Measurements from ENCODE around the gene MAP4K2.

Gene MAP4K2

DNA sequence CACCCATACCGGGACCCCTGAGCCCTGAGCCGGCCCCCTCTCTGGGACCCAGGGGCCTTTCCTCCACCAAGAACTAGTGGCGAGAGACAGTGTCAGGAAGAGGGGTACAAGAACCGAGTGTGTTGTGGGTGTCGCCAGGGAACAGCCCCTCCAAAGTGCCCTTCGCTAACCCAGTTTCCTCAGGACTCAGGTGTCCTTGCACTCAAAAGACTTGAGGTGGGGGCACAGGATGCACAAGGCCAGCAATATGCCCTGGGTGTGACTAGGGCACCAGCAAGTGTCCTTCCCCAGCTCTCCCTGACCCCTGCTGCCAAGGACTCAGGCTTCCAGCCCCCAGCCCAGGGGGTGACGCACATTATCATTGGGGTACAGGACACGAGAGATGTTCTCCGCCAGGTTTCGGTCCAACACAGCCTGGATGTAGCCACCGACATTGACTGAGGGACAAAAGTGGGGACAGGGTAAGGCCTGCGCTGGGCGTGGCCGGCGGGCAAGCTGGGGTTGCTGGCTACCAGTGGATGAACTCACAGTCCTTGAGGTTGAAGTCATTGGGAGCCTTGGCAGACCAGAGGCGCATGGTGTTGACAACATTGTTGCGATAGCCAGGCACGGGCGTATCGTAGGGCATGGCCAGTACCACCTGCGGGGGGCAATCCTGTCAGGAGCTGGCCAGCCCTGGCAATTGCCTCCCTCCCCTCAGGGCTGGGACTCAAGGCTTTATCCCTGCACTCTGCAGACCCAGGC, 47.9 kb downstream of the MAP4K2 start:
- no peak for DNase-seq (ENCODE audit: low read depth in 2 of 2)

DNA sequence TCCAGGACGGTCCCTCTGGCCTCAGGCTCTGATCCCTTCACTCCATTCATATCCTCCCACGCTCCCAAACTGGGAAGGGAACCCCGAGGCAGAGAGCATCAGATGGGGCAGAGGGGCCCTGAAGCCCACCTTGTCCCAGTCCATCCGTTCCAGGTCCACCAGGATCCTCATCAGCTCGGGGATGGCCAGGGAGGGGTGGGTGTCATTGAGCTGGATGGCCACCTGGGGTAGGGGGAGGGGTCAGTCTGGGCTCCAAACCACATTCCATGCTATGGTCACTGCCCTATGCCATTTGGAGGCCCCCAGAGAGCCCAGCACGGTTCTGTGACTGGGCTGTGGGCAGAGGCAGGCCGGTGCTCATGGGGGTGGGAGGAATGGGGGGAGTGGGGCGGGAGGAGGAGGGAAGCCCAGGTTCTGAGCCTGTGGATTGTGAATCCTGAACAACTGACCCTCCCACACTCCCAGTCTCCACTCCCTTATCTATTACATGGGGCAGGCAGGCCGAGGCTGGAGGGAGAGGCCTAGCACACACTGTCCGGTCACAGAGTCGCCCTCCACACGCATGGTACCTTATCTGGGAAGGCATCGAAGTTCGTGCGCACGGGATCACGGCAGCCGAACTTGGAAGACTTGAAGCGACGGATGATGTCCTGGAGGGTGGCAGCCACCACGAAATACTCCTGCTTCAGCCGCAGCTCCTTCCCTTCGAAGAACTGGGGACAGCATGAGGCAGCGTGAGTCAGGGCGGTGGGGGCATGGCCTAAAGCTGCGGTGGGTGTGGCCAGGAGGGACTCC, 48.7 kb downstream of the MAP4K2 start:
- no peak for DNase-seq (ENCODE audit: low read depth in 2 of 2)

- no peak for DNase-seq (ENCODE audit: low read depth in 2 of 2)
Observed at GRCh38 chr11:64753380-64754123, 49.5 kb downstream of the MAP4K2 start.

- no peak for DNase-seq (ENCODE audit: low read depth in 2 of 2)
Observed at GRCh38 chr11:64753019-64753379, 50.0 kb downstream of the MAP4K2 start.

DNA sequence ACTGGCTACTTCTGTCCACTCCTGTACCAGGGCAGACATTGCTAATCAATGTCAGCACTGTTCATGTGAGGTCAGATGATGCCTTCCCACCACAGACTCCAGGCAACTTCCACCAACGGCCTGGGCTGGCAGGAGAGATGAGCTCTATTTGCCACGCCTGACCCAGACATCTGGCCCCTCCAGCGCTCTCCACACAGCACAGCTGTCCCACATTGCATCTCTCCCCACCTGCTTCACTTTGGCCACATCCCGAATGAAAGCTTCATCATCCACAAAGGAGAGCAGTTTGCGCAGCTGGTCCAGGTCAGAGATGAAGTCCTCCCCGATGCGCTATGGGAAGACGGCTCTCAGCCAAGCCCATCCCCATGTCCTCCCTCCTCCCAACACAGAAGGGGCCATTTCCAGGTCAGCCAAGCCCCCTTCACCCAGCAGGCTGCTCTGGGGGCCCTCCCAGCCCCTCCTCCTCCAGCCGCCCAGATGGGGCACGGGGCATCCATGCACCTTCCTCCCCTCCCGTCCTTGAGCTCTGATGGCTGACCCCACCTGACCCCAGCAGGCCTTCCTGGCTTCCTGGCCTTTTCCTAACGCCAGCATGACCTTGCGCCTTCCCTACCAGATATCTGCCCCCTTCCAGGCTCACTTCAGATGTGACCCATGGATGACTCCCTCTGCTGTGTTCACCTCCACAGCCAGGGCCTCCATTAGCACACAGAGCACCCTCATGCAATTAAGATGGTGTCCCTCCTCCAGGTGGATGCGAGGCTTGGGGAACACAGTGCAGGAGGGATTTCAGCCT, 50.6 kb downstream of the MAP4K2 start:
- no peak for DNase-seq (ENCODE audit: low read depth in 2 of 2)

DNA sequence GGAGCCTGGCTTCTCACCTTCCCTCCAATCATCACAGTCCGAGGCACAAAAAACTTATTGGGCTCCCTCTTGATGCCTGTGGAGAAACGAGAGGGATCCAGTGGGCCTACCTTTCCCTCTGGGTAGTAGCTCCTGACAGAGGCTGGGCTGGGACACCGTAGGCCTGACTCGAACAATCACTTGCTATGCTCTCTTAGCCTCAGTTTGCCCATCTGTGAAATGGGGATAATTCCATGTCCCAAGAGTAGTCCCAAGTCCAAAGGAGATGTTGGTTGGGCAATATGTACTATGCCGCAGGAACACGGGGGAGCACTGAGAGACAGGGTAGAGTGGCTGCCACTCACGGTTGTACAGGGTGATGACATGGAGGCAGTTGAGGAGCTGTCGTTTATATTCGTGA, 51.4 kb downstream of the MAP4K2 start:
- DNase-seq (ENCODE audit: low read depth in 2 of 2): no peak

DNA sequence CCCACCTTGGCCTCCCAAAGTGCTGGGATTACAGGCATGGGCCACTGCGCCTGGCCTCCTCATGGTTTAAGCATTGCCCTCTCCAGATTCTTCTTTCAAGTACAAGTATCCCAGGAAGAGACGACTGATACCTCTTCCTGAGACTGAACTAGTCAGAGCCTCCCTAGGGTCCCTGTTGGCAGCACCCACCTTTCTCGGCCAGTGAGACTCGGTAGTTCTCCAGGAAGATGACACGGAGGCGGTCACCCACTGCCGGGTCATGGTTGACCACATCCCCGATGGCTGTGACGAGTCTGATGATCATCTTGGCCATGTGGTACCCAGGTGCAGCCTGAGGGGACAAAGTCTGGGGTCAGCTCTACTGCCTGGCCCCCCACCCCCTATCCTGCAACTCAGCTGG, 51.9 kb downstream of the MAP4K2 start:
- DNase-seq (ENCODE audit: low read depth in 2 of 2): no peak

DNA sequence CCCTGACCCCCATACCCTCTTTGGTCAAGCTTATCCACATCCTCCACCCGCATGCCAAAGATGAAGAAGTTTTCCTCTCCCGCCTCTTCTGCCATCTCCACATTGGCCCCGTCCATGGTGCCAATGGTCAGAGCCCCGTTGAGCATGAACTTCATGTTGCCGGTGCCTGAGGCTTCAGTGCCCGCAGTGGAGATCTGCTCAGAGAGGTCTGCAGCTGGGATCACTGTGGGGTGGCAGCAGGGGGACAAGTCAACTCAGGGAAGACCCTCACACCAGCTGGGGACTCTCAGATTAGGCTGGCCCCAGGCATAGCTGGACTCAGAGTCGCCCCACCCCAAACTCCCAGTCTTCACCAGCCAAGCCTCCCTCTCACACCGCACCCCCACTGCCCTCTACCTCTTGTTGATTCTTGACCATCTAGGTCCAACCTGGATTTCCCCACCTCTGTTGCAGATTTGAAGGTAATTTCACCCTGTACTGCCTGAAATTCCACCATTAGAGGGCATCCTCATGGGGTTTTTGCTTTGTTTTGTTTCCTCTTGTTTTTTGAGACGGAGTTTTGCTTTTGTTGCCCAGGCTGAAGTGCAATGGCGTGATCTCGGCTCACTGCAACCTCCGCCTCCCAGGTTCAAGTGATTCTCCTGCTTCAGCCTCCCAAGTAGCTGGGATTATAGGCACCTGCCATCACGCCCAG, 52.5 kb downstream of the MAP4K2 start:
- DNase-seq (ENCODE audit: low read depth in 2 of 2): no peak

DNA sequence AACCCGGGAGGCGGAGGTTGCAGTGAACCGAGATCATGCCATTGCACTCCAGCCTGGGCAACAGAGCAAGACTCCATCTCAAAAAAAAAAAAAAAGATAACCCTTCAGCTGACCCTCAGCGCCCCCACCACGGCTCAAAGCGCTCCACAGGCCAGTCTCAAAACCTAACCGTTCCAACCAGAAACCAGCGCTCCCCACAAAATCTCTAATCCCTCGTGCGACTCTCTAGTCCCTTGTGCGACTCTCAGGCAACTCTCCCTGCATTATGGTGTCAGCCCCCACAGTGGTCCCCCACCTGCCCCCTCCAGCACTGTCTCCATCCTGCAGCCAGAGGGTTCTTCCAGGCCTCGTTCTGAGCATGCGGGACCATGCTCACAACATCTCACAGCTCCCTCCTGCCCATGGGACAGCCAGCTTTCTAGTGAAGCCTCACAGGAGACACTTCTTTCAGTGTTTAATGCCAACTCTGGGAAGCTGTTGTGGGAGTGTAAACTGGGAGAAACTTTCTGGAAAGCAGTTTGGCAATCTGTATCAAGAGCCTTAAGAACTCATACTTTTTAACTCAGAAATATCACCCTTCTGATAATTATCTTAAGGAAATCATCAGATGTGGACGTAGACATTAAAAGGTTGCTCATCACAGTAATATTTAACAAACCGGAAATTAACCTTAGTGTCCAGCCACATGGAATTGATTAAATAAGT, 54.9 kb downstream of the MAP4K2 start:
- DNase-seq (ENCODE audit: low read depth in 2 of 2): no peak

DNA sequence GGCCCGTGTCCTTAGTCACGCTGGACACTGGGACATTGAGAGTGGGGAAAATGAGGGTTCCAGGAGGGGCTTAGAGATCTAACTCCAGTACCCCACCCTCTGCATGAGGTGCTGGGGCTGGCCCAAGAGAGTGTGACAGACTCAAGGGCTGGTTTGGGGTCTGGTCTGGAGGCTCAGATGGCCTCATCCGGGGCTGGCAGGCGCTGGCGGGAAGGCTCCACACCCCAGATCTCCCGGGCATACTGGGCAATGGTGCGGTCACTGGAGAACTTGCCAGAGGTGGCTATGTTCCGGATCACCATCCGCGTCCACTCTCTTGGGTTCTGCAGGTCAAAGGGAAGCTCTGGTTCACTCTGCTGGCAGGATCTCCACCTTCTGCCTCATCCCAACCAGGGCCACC, 56.5 kb downstream of the MAP4K2 start:
- no peak for DNase-seq (ENCODE audit: low read depth in 2 of 2)

DNA sequence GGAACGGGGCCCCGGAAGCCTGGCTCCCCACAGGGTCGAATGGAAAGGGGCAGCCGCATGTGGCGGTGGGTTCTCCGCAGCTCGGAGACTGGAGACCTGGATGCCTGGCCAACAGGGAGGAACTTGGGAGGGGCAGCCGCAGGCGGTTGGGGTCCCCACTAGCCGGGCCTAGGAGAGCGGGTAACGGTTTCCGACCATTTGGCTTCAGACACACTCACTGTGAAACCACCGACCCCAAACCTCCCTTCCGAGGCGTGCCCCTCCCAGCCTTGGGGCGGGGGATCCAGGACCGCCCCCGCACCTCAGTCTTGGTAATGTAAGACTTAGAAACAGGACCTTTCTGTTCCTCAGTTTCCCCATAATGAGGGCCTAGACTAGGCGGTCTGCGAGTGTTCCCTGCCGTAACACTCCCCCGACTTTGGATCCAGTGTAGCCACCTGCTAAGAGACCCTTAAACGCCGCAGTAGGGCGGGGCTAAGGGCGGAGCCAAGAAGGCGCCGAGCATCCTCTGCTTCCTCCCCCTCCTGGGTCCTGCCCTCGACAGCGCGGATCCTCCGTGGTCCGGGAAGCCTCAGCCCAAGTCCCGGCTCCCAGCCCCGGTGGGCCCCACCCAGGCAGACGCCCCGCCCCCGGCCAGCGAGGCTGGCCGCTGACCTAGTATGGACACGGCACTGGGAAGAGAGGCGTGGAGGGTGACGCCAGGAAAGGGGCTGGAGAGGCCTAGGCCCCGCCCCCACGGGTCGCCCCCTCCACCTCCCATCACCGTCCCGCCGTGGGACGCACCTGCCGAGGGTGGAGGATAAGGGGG, 57.3 kb downstream of the MAP4K2 start:
- peak; percentile 51 to 52 for DNase-seq (ENCODE audit: low read depth in 2 of 2)

DNA sequence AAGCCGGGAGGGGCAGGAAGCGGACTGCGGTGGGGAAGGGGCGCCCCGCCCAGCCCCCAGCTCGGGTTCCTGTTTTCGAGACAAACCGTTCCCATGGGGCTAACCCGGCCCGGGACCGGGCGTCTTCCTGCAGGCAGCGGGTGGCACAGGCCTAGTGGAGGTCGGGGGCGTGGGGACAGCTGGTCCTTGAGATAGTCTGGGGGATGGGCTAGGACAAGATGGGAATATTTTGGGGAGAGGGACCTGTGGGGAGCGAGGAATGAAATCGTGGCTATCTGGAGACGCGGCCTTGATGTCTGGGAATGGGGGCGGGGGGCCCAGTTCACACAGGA, 57.9 kb downstream of the MAP4K2 start:
- DNase-seq (ENCODE audit: low read depth in 2 of 2): no peak

DNA sequence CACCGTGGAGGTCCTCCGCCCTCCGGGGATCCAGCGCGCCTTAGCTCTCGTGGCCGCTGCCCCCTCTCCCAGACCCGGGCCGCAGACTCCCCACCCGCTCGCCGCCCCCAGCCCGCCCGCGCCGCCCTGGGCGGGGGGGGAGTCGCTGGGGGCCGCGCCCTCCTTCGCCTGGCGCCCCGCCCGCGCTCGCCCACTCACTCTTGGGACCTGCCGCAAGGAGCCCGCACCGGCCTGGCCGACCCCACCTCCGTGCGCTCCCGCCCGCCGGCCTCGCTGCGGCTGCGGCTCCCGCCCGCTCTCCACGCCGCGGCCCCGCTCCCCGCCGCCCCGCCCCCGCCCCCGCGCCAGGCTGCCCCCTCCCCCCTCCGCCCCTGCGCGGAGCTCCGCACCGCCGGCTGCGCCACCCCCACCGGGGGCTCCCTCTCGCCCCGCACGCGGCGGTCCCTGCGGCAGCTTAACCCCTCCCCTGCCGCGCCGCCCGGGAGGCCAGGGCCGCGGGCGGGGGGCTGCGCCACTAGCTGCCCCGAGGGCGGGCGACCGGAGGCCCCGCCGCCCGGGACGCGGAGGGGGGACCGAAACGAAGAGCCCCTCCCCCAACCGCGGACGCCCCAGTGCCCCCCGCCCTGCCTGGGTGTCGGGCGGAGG, 58.3 kb downstream of the MAP4K2 start:
- no peak for DNase-seq (ENCODE audit: low read depth in 2 of 2)

DNA sequence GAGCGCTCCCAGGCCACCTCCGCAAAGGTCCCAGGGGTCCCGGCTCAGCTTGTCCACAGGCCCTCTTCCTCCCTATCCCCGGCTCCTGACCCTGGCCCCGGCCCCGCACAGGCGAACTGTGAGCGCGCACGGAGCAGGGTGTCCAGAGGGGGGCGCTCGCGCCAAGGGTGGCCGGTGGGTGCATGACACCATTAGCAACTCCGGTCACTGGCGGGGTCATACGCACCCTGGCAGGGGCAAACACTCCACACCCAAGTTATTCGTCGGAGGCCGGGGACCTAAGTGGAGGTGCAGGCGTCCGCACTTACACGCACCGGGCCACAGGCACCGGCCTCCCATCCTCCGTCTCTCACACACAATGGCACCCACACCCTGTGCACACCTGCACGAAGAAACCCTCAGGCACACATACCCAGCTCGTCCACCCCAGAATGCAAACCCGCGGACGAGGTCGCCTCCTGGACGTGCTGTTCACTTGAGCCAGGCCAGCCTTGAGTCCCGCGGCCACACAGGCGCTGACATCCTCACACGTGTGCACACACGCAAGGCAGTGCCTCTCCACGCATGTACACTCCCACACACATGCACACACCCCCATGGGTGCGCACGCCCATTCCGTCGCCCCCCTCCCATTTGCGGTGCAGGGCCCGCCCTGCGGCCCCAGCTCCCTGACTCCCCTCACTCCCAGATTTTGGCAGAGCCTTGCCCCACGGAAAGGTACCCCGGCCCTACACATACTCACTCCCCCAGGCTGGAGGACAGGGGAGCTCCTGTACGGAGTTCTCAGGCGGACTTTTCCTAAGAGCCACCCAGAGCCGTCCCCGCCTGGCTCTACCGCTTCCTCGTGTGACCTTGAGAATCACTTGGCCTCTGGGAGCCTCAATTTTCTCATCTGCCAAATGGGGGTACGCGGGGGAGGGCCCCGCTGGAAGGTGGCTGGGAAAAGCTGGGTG, 59.1 kb downstream of the MAP4K2 start, which contains the start of gene RASGRP2:
RASGRP2 (minus strand) TSS at position 552 of the 953 bp plus-strand sequence. CDS start 1,276 bp downstream, outside the sequence.
- DNase-seq (ENCODE audit: low read depth in 2 of 2): peak; percentile 69 to 73

- peak; percentile 66 to 68 for DNase-seq (ENCODE audit: low read depth in 2 of 2)
Observed at GRCh38 chr11:64742889-64743590, 60.0 kb downstream of the MAP4K2 start.

DNA sequence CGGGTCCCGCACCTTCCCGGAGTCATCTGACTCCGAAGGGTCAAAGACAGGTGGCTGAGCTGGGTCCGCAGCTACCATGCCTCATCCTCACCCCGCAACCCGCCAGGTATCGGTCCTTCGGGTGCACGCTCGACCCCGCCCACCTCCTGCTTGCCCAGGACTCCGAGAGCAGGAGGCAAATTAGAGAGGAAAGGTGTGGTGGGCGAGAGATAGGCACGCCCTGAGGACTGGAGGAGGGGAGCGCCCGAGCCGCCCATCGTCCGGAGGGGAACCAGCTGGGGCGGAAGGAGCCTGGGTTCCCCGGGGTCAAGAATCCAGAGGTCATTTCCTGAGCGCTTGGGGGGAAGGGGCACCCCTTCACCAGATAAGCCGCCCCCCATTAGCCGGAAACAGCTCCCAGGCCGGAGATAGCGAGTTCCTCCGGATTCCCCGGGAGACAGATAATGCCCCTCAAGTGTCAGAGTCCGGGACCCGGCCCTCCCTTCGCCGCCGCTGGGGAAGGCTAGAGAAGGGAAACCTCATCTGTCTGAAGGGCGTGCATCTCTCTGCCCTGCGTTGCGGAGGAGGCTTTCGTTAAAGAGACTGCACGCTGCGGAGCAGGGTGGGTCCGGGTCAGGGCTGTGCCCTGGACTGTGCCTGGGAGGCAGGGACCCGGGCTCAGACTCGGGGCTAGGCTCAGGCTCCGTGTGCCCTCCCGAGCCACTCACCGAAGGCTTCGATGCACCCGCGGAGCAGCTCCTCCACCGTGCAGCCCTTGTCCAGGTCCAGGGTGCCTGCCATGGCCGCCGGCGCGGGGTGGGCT, 60.7 kb downstream of the MAP4K2 start:
- DNase-seq (ENCODE audit: low read depth in 2 of 2): no peak
